BE2C (cell line): ENCODE data around the gene BLNK.

Experiments used
- DNase-seq: peaks from one replicate; pipeline ENCODE4 v3.0.0-alpha.2; 2020
- H3K27me3 ChIP-seq: fragments of 250-450 bp; sonication (Bioruptor Pico); 2 replicates; pipeline ENCODE4 v1.5.1; 2020; ENCODE audit warnings: mild to moderate bottlenecking
- H3K36me3 ChIP-seq: fragments of 250-450 bp; sonication (Bioruptor Pico); 2 replicates; pipeline ENCODE4 v1.5.1; 2020; ENCODE audit warnings: mild to moderate bottlenecking
- H3K4me1 ChIP-seq: fragments of 250-450 bp; sonication (Bioruptor Pico); 2 replicates; pipeline ENCODE4 v1.5.1; 2020
- H3K4me3 ChIP-seq: 2 replicates; pipeline ENCODE4 v1.5.1; 2011; ENCODE audit warnings: low read depth, low read length
- H3K9me3 ChIP-seq: fragments of 250-450 bp; sonication (Bioruptor Pico); 2 replicates; pipeline ENCODE4 v1.5.1; 2020
- TF ChIP-seq, protein P1 (sequence below): IDR thresholded peaks from 2 replicates; pipeline ENCODE4 v1.5.1; 2012; ENCODE audit warnings: mild to moderate bottlenecking, low read depth, low read length

Gene BLNK

DNA sequence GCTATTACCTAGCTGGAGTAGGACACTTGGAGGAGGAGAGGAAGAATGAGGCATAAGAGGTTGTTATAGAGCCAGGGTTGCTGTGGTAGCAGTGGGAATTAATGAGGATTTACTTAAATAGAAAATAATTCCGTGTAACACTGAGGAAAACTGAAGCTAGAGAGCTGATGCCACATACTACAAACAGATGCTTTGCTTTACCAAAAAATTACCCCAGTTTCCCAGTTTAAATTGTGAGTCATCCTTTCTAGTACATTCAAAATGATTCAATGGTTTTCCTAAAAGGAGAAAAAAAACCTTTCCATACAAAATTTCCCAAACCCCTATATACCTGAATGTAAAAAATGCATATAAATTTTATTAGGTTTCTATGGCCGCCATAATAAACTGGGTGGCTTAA, 82.9 kb downstream of the BLNK start:
- H3K9me3 ChIP-seq = no peaks in the 10 kb centered on the region
- no peak for DNase-seq
- H3K36me3 ChIP-seq = no peaks in the 10 kb centered on the region
- no peak overlapping the region for H3K4me3 ChIP-seq
- H3K27me3 ChIP-seq = peaks cover 4% of the 10 kb centered on the region
- TF ChIP-seq, protein P1, sequence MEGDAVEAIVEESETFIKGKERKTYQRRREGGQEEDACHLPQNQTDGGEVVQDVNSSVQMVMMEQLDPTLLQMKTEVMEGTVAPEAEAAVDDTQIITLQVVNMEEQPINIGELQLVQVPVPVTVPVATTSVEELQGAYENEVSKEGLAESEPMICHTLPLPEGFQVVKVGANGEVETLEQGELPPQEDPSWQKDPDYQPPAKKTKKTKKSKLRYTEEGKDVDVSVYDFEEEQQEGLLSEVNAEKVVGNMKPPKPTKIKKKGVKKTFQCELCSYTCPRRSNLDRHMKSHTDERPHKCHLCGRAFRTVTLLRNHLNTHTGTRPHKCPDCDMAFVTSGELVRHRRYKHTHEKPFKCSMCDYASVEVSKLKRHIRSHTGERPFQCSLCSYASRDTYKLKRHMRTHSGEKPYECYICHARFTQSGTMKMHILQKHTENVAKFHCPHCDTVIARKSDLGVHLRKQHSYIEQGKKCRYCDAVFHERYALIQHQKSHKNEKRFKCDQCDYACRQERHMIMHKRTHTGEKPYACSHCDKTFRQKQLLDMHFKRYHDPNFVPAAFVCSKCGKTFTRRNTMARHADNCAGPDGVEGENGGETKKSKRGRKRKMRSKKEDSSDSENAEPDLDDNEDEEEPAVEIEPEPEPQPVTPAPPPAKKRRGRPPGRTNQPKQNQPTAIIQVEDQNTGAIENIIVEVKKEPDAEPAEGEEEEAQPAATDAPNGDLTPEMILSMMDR = no peak
- H3K4me1 ChIP-seq = no peaks in the 10 kb centered on the region

DNA sequence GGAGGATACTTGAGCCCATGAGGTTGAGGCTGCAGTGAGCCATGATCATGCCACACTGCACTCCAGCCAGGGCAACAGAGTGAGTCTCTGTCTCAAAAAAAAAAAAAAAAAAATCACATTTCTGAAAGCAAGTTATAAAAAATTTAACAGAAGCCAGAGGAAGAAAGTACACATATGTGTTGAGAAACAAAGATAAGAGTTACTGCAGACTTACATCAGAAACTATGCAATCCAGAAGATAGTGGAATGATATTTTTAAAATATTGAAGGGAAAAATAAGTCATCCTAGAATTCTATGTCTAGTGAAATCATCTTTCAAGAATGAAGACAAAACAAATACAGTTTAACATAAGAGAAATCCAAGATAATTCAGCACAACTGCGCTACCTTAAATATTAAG, 94.4 kb downstream of the BLNK start:
- Histone ChIP-seq H3K27me3 (no peaks in the 10 kb centered on the region), H3K4me3 (no peak overlapping the region), H3K9me3 (no peaks in the 10 kb centered on the region), H3K36me3 (no peaks in the 10 kb centered on the region), H3K4me1 (no peaks in the 10 kb centered on the region)
- no peak for DNase-seq
- TF ChIP-seq, protein P1 = no peak

DNA sequence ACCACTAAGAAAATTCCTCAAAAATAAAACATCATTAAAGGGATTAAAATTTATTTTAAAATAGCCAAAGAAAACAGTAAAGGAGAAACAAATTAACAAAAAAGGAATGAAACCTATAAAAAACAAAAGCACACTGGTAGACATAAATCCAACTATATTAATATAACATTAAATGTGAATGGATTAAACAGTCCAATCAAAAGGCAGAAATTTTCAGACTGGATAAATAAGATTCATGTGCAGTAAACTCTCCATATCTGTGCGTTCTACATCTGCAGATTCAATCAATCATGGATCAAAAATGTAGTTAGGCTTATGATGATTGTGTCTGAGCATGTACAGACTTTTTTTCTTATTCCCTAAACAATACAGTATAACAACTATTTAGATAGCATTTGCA, 98.7 kb downstream of the BLNK start:
- DNase-seq = no peak
- Histone ChIP-seq H3K36me3 (no peaks in the 10 kb centered on the region), H3K9me3 (no peaks in the 10 kb centered on the region), H3K27me3 (no peaks in the 10 kb centered on the region), H3K4me3 (no peak overlapping the region), H3K4me1 (no peaks in the 10 kb centered on the region)
- TF ChIP-seq, protein P1 = no peak

DNA sequence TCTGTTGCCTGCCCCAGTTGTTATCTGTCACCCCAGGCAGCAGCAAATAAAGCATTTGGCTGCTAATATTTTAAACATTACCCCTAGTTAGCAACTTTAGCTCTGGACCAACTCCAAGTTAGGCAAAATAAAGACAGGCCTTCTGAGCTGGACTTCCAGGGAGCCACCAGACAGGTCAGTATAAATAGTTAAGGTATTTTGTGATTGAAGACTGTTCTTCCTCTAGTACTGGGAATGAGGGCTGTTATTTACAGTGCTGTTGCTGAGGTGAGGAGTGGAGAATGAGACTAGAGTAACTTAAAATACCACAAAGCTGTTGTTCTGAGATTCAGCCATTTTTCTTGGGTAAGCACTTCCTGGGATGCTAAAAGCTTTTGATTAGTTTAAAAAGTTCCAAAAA, 101.1 kb downstream of the BLNK start:
- no peak overlapping the region for H3K4me3 ChIP-seq
- H3K9me3 ChIP-seq = no peaks in the 10 kb centered on the region
- DNase-seq = no peak
- TF ChIP-seq, protein P1 = no peak
- H3K36me3 ChIP-seq = no peaks in the 10 kb centered on the region
- H3K27me3 ChIP-seq = no peaks in the 10 kb centered on the region
- H3K4me1 ChIP-seq = no peaks in the 10 kb centered on the region

DNA sequence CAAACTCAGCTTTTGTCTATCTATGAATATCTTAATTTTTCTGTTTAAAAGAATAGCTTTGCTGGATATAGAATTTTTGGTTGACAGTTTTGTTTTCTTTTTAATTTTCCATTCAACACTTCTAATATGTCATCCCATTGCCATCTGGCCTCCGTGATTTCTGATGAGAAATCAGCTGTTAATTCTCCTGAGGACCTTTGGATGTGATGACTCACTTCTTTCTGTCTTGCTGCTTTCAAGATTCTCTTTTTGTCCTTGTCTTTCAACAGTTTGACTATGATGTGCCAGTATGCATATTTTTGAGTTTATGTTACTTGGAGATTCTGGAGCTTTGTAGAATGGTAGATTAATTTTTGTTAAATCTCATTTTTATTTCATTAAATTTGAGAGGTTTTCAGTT, 102.8 kb downstream of the BLNK start:
- H3K4me3 ChIP-seq = no peak overlapping the region
- H3K36me3 ChIP-seq = no peaks in the 10 kb centered on the region
- TF ChIP-seq, protein P1 = no peak
- no peaks in the 10 kb centered on the region for H3K9me3 ChIP-seq
- no peaks in the 10 kb centered on the region for H3K4me1 ChIP-seq
- no peak for DNase-seq
- no peaks in the 10 kb centered on the region for H3K27me3 ChIP-seq

DNA sequence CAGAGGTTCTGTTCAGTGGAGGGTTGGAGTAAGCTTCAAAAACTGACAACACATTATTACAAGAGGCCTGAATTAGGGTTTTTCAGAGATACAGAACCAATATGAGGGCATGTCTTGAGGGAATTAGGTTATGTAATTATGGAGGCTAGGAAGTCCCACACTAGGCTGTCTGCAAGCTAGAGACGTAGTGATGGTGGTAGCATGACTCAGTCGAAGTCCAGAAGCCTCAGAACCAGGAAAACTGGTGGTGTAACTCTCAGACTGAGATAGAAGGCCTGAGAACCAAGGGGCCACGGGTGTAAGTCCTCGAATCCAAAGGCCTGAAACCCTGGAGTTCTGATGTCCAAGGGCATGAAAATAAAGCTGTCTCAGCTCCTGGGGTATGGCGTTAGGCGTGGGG, 105.6 kb downstream of the BLNK start:
- H3K9me3 ChIP-seq = no peaks in the 10 kb centered on the region
- DNase-seq = no peak
- H3K4me1 ChIP-seq = no peaks in the 10 kb centered on the region

More for the DNA sequence above, 105.6 kb downstream of the BLNK start:
- Histone ChIP-seq H3K27me3 (no peaks in the 10 kb centered on the region), H3K36me3 (no peaks in the 10 kb centered on the region), H3K4me3 (no peak overlapping the region)
- TF ChIP-seq, protein P1 = no peak
